Lower lobe of right lung (tissue), 2 donors: ENCODE measurements around the gene MLIP. TPM values are rescaled to one million over a fixed set of nuclear protein-coding genes. Genes with fewer than 3 reads are reported as not detected.

Source experiments
- ATAC-seq, 2 donors: fragments of 200-7000 bp; cut with Tn5 transposase; one replicate each; pipeline ENCODE4 v1.9.1; 2020 to 2022; ENCODE audit warnings: mild to moderate bottlenecking in 2 of 2, moderate library complexity in 2 of 2
- DNase-seq: peaks from one replicate; pipeline ENCODE4 v3.0.0-alpha.2; 2020
- H3K27ac ChIP-seq: fragments of 200-600 bp; one replicate; pipeline ENCODE4 v1.8.0; 2022
- H3K27me3 ChIP-seq: fragments of 200-600 bp; one replicate; pipeline ENCODE4 v1.8.0; 2022; ENCODE audit warnings: low read depth
- H3K36me3 ChIP-seq: fragments of 200-600 bp; one replicate; pipeline ENCODE4 v1.8.0; 2022; ENCODE audit warnings: mild to moderate bottlenecking
- H3K4me1 ChIP-seq: fragments of 200-600 bp; one replicate; pipeline ENCODE4 v1.8.0; 2022
- H3K4me3 ChIP-seq: fragments of 200-600 bp; one replicate; pipeline ENCODE4 v1.8.0; 2022; ENCODE audit warnings: mild to moderate bottlenecking
- H3K9me3 ChIP-seq: fragments of 200-600 bp; one replicate; pipeline ENCODE4 v1.8.0; 2022
- CTCF ChIP-seq: fragments of 200-600 bp; IDR thresholded peaks from one replicate; pipeline ENCODE4 v1.8.0; 2022; ENCODE audit warnings: antibody characterized with exemption, mild to moderate bottlenecking
- intact Hi-C: fragments of 100-400 bp; cut with DNase I; formaldehyde crosslinking; loops from one replicate; pipeline ENCODE4 v1.11.0; 2022
- total RNA-seq: library from RNA; stranded (reverse); fragmentation: NEBNext Ultra II Directional; extraction: Animal tissue kit (Norgen Biotek cat#: 25700); gene quantifications from one replicate; pipeline ENCODE4 v1.2.1, GENCODE V29; 2021
- donor health status: DM: no; HTN: yes; CAD: no; lungs with severe emphysema.

MLIP gene
- total RNA-seq, 1 donor from 2014 or later = not detected

- ATAC-seq = no peak
- intact Hi-C loops = no loop called here
- no peak for TF ChIP-seq CTCF
- Histone ChIP-seq H3K4me1 (no peaks in the 10 kb centered on the region), H3K4me3 (no peak overlapping the region), H3K9me3 (no peaks in the 10 kb centered on the region), H3K27me3 (no peaks in the 10 kb centered on the region), H3K27ac (no peak overlapping the region), H3K36me3 (no peaks in the 10 kb centered on the region)
- DNase-seq = no peak
Observed at GRCh38 chr6:54217018-54217417, 105.8 kb downstream of the MLIP start.

GRCh38 chr6:54222217-54222616 lies 111.0 kb downstream of the MLIP start:
- no peaks in the 10 kb centered on the region for H3K4me1 ChIP-seq
- H3K27me3 ChIP-seq = no peaks in the 10 kb centered on the region
- no peaks in the 10 kb centered on the region for H3K9me3 ChIP-seq
- H3K4me3 ChIP-seq = no peak overlapping the region
- H3K36me3 ChIP-seq = no peaks in the 10 kb centered on the region
- no peak for ATAC-seq
- H3K27ac ChIP-seq = no peak overlapping the region
- intact Hi-C loops = no loop called here
- no peak for DNase-seq
- TF ChIP-seq CTCF = no peak

- Histone ChIP-seq H3K4me1 (no peaks in the 10 kb centered on the region), H3K4me3 (no peak overlapping the region), H3K36me3 (no peaks in the 10 kb centered on the region), H3K27me3 (no peaks in the 10 kb centered on the region), H3K27ac (no peak overlapping the region), H3K9me3 (no peaks in the 10 kb centered on the region)
- TF ChIP-seq CTCF = no peak
- DNase-seq = no peak
- ATAC-seq = no peak
- intact Hi-C loops = no loop called here
Observed at GRCh38 chr6:54232703-54233102, 121.5 kb downstream of the MLIP start.

GRCh38 chr6:54234539-54234938 lies 123.3 kb downstream of the MLIP start:
- DNase-seq (no peak), ATAC-seq (no peak)
- no peak overlapping the region for H3K27ac ChIP-seq
- no peak overlapping the region for H3K4me3 ChIP-seq
- H3K9me3 ChIP-seq = no peaks in the 10 kb centered on the region
- H3K4me1 ChIP-seq = no peaks in the 10 kb centered on the region
- H3K27me3 ChIP-seq = no peaks in the 10 kb centered on the region
- H3K36me3 ChIP-seq = no peaks in the 10 kb centered on the region
- intact Hi-C loops = no loop called here
- TF ChIP-seq CTCF = no peak

GRCh38 chr6:54236984-54237383 lies 125.7 kb downstream of the MLIP start:
- DNase-seq (no peak), ATAC-seq (no peak)
- Histone ChIP-seq H3K4me3 (no peak overlapping the region), H3K9me3 (no peaks in the 10 kb centered on the region), H3K27ac (no peak overlapping the region), H3K27me3 (no peaks in the 10 kb centered on the region), H3K4me1 (no peaks in the 10 kb centered on the region), H3K36me3 (no peaks in the 10 kb centered on the region)
- no peak for TF ChIP-seq CTCF
- intact Hi-C loops = no loop called here

- no peaks in the 10 kb centered on the region for H3K9me3 ChIP-seq
- DNase-seq (no peak), ATAC-seq (no peak)
- intact Hi-C loops = no loop called here
- H3K4me1 ChIP-seq = no peaks in the 10 kb centered on the region
- no peak overlapping the region for H3K4me3 ChIP-seq
- H3K36me3 ChIP-seq = no peaks in the 10 kb centered on the region
- H3K27me3 ChIP-seq = no peaks in the 10 kb centered on the region
- no peak for TF ChIP-seq CTCF
- H3K27ac ChIP-seq = no peak overlapping the region
Observed at GRCh38 chr6:54238396-54238795, 127.2 kb downstream of the MLIP start.
